Heart left ventricle (tissue), 16 donors: ENCODE data around the gene ZNF217. TPM values are rescaled to one million over a fixed set of nuclear protein-coding genes. Genes with fewer than 3 reads are reported as not detected.
A peak's percentile ranks its signal among the peaks of the same experiment; 100 is the strongest.

Source experiments
- ATAC-seq, 4 donors: fragments of 200-7000 bp; cut with Tn5 transposase; one replicate each; pipeline ENCODE4 v1.9.1; 2020 to 2022; ENCODE audit warnings: moderate library complexity in 4 of 4, mild to moderate bottlenecking in 3 of 4, moderate number of reproducible peaks in 1 of 4
- DNase-seq, 5 donors: peaks; one replicate each; pipeline ENCODE4 v3.0.0-alpha.2; 2020
- H3K27ac ChIP-seq, 12 donors: fragments of 200-600 bp; sonication (generic) in 4 of 12; one replicate each; pipeline versions ENCODE4 v1.5.0 to v1.8.0; 2016 to 2022; ENCODE audit warnings: mild to moderate bottlenecking in 2 of 12
- H3K27me3 ChIP-seq, 9 donors: fragments of 200-600 bp; sonication (generic) in 2 of 9; one replicate each; pipeline versions ENCODE4 v1.5.1 to v1.8.0; 2016 to 2022; ENCODE audit warnings: mild to moderate bottlenecking in 3 of 9
- H3K36me3 ChIP-seq, 9 donors: fragments of 200-600 bp; sonication (generic) in 2 of 9; one replicate each; pipeline versions ENCODE4 v1.5.0 to v1.8.0; 2018 to 2022; ENCODE audit warnings: mild to moderate bottlenecking in 2 of 9
- H3K4me1 ChIP-seq, 12 donors: fragments of 200-600 bp; sonication (generic) in 4 of 12; one replicate each; pipeline versions ENCODE4 v1.5.0 to v1.8.0; 2016 to 2022; ENCODE audit warnings: mild to moderate bottlenecking in 3 of 12
- H3K4me3 ChIP-seq, 12 donors: fragments of 200-600 bp; sonication (generic) in 4 of 12; one replicate each; pipeline versions ENCODE4 v1.5.0 to v1.8.0; 2017 to 2022; ENCODE audit warnings: mild to moderate bottlenecking in 9 of 12, moderate library complexity in 4 of 12
- H3K9me3 ChIP-seq, 12 donors: fragments of 200-600 bp; sonication (generic) in 4 of 12; one replicate each; pipeline versions ENCODE4 v1.5.0 to v1.8.0; 2016 to 2022; ENCODE audit warnings: mild to moderate bottlenecking in 1 of 12
- CTCF ChIP-seq, 12 donors: fragments of 200-600 bp; sonication (generic) in 4 of 12; IDR thresholded peaks; one replicate each; pipeline versions ENCODE4 v1.5.0 to v1.8.0; 2018 to 2022; ENCODE audit warnings: antibody characterized with exemption in 12 of 12, mild to moderate bottlenecking in 5 of 12
- POLR2A ChIP-seq, 2 donors: fragments of 450-650 bp; IDR thresholded peaks; one replicate each; pipeline ENCODE4 v1.6.1; 2017; ENCODE audit warnings: antibody characterized with exemption in 2 of 2, mild to moderate bottlenecking in 2 of 2, moderate library complexity in 2 of 2
- WGBS, 4 donors: extraction: QIAGEN DNeasy Blood & Tissue Kit in 2 of 4; methylation state at CpG; one replicate each; pipeline versions ENCODE4 v1.1.5 to v1.1.7; 2013 to 2018; 5-methylcytosine and 5-hydroxymethylcytosine counted together
- intact Hi-C, 10 donors: fragments of 100-400 bp; cut with DNase I; formaldehyde crosslinking; loops; one replicate each; pipeline versions ENCODE4 v1.11.1 to v1.14.2; 2022
- polyA plus RNA-seq, 2 donors: library from polyadenylated mRNA; stranded (reverse); fragments of 200-250 nt; gene quantifications; one replicate each; pipeline ENCODE4 v1.2.3, GENCODE V29; 2013
- total RNA-seq, 9 donors: library from RNA; depleted of rRNA in 2 of 9; stranded (reverse); fragments of >200 nt in 2 of 9; fragmentation: NEBNext Ultra II Directional in 3 of 9; extraction: Animal tissue kit (Norgen Biotek cat#: 25700) in 3 of 9; gene quantifications; one replicate each; pipeline versions ENCODE4 v1.1.0 to v1.2.4, GENCODE V29; 2016 to 2023
- donor health status: ischemic (EF 13 %, LVEDD 7.1; RV severe dilation, severe dysfunction).
- donor health status: healthy with polysubstance abuse.
- donor health status: DM: no; HTN: yes; CAD: no.
- donor health status: DM: no; HTN: no; CAD: no.
- donor health status: ischemic (EF 25% LVEDD 6.9; RV normal size, moderate dysfunction).
- donor health status: ischemic (EF 25% LVEDD 5.7; RV mildly dilated, moderate dysfunction).
- donor health status: healthy.
- donor health status: DM: yes; HTN: yes; CAD: no.
- donor health status: ischemic (EF 35%, LVEDD 5.7; RV mildly dilated, moderate dysfunction).
- donor health status: nonischemic (EF 11% LVEDD 7.7; RV severe dilation, severe dysfunction).
- donor health status: DM: yes; HTN: yes; CAD: no.
- donor health status: PGD.
- donor health status: ischemic (EF 29% LVEDD 5.4; RV normal size, mild dysfunction).
- donor health status: nonischemic (EF 23%, LVEDD 6.1; RV moderate dilation, normal function).

ZNF217 gene
- total and polyA plus RNA-seq, 11 donors: 3.7 to 24.1 (median 8.0) TPM

GRCh38 chr20:53599910-53600632 is 6.4 kb upstream of the ZNF217 start:
- no peak for TF ChIP-seq POLR2A (IDR thresholded peaks at IDR 0.05)
- TF ChIP-seq CTCF (IDR thresholded peaks at IDR 0.05): no peak
- Histone ChIP-seq H3K4me3 (no peak overlapping the region), H3K9me3 (no peaks in the 10 kb centered on the region), H3K27ac (no peak overlapping the region), H3K4me1 (peaks cover 0 to 38% (median 5%) of the 10 kb centered on the region in 12 donors), H3K36me3 (no peaks in the 10 kb centered on the region), H3K27me3 (no peaks in the 10 kb centered on the region)
- DNase-seq (no peak), ATAC-seq (no peak)
- intact Hi-C loops: loop anchor here in 2 of 10 donors (10.0 kb wide), 1 partner anchor 135 kb away; no protein-coding TSS in a partner anchor
- 88 to 93% (median 90%) methylated on average over 13 of the region's 13 CpGs for WGBS, 4 donors

- Histone ChIP-seq H3K4me3 (no peak overlapping the region), H3K27ac (no peak overlapping the region), H3K4me1 (peaks cover 0 to 41% (median 5%) of the 10 kb centered on the region in 12 donors), H3K27me3 (no peaks in the 10 kb centered on the region), H3K9me3 (no peaks in the 10 kb centered on the region), H3K36me3 (no peaks in the 10 kb centered on the region)
- TF ChIP-seq POLR2A (IDR thresholded peaks at IDR 0.05) (no peak), CTCF (IDR thresholded peaks at IDR 0.05) (no peak)
- WGBS, 4 donors: 26 to 39% (median 35%) methylated on average over 4 of the region's 4 CpGs
- no peak for ATAC-seq
- intact Hi-C loops: loop anchor here in 2 of 10 donors (10.0 kb wide), 1 partner anchor 135 kb away; no protein-coding TSS in a partner anchor
- peak in 1 of 5 donors; percentile 11 for DNase-seq
Observed at GRCh38 chr20:53599378-53599777, 5.7 kb upstream of the ZNF217 start.

GRCh38 chr20:53599044-53599362 is 5.4 kb upstream of the ZNF217 start:
- no peaks in the 10 kb centered on the region for H3K9me3 ChIP-seq
- H3K4me3 ChIP-seq: no peak overlapping the region
- no peaks in the 10 kb centered on the region for H3K27me3 ChIP-seq
- H3K36me3 ChIP-seq: no peaks in the 10 kb centered on the region
- intact Hi-C loops: loop anchor here in 2 of 10 donors (10.0 kb wide), 1 partner anchor 136 kb away; no protein-coding TSS in a partner anchor
- H3K4me1 ChIP-seq: peaks cover 0 to 41% (median 5%) of the 10 kb centered on the region in 12 donors
- peak overlapping the region in 1 of 12 donors; percentile 17 for H3K27ac ChIP-seq
- DNase-seq (no peak), ATAC-seq (no peak)
- 67 to 82% (median 72%) methylated on average over 2 of the region's 2 CpGs for WGBS, 4 donors
- TF ChIP-seq CTCF (IDR thresholded peaks at IDR 0.05) (no peak), POLR2A (IDR thresholded peaks at IDR 0.05) (no peak)

- intact Hi-C loops: loop anchor here in 2 of 10 donors (10.0 kb wide), 1 partner anchor 136 kb away; no protein-coding TSS in a partner anchor
- Histone ChIP-seq H3K36me3 (no peaks in the 10 kb centered on the region), H3K27ac (peak overlapping the region in 1 of 12 donors; percentile 17), H3K4me1 (peaks cover 0 to 41% (median 5%) of the 10 kb centered on the region in 12 donors), H3K4me3 (no peak overlapping the region), H3K9me3 (no peaks in the 10 kb centered on the region), H3K27me3 (no peaks in the 10 kb centered on the region)
- TF ChIP-seq CTCF (IDR thresholded peaks at IDR 0.05) (no peak), POLR2A (IDR thresholded peaks at IDR 0.05) (no peak)
- 90 to 93% (median 91%) methylated on average over 9 of the region's 9 CpGs for WGBS, 4 donors
- ATAC-seq (no peak), DNase-seq (peak in 1 of 5 donors; percentile 9)
Observed at GRCh38 chr20:53598140-53599043, 4.8 kb upstream of the ZNF217 start.
